GM21619 (cell line): ENCODE data around the gene CAPS.
"Not testable (repeated sequence)": the region's sequence is repeated elsewhere in the genome, so short reads cannot be mapped to it uniquely, and the experiment has no call there.

Experiments used
- ATAC-seq: cut with Tn5 transposase; IDR thresholded peaks from one replicate; pipeline ENCODE4 v1.9.1; 2021; ENCODE audit not compliant: unreplicated experiment

Gene CAPS

DNA sequence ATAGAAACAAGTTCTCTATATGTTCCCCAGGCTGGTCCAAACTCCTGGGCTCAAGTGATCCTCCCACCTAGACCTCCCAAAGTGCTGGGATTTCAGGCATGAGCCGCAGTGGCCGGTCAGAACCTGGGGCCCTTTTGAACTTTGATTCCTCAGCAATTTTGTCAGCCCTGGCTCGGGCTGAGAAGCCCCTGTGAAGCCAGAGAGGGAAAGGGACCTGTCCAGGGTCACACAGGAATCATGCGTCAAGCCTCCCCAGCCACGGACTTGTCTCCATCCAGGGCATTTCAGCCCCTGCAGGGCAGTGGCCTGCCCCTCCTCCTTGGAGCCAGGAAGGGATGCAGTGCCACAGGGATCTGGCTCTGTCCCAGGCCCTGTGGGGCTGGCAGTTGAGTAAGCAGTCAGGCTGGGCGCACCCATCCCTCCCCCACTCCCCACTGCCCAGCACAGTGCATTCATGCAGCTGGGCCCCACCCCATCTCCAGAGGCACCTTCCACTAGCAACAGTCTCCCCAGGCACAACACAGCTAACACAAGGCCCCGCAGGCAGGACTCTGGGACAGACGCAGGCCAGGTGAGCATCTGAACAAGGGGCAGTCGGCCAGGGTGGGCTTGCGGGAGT is at the start of gene CAPS:
Gene CAPS, plus strand, starts transcription at position 516 of the 619 bp plus-strand sequence. CDS start 153 bp downstream, outside the sequence.
- no peak for ATAC-seq

GRCh38 chr19:5864725-5865486 is 49.1 kb upstream of the CAPS start:
- ATAC-seq: no peak

- no peak for ATAC-seq
Observed at GRCh38 chr19:5865772-5866171, 48.3 kb upstream of the CAPS start.

GRCh38 chr19:5867201-5868136 is 46.6 kb upstream of the CAPS start:
- no peak for ATAC-seq

DNA sequence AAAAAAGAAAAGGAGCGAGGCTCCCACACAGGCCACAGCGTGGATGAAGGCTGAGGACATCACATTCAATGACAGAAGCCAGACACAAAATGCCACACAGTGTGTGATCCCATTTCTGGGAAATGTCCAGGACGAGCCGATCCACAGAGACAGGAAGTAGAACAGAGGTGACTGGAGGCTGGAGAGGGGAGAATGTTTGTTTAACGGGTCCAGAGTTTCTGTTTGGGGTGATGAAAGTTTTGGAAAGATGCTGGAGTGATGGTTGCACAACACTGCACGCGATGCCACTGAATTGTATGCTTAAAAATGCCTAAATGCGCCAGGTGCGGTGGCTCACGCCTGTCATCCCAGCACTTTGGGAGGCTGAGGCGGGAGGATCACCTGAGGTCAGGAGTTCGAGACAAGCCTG is 43.1 kb upstream of the CAPS start:
- ATAC-seq: no peak

DNA sequence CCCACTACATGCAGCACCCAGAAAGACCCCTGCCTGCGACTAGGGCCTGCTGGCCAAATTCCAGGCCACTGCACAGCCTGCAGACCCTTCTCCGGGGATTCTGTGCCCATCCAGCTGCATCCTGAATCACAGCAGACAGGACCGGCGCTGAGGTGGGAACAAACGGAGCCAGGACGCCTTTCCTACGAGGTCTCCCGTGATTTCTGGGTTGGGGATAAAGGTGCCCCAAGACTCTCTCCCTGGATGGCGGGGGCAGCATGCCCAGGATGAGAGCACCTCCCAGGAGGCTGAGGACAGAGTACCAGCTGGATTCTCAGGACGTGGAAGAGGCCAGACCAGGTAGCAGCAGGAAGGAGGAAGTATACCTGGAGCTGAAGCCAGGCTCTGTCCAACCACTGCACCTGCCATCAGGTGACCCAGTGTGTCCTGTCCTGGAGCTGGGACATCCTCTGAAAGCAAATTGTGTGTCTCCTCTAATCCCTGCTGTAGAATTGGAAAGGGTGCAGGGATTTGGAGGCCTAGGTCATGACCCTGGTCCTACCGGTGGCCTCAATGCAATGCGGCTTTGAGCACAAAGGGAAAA is 40.3 kb upstream of the CAPS start:
- no peak for ATAC-seq

GRCh38 chr19:5874496-5874895 is 39.6 kb upstream of the CAPS start:
- not testable (repeated sequence) for ATAC-seq

DNA sequence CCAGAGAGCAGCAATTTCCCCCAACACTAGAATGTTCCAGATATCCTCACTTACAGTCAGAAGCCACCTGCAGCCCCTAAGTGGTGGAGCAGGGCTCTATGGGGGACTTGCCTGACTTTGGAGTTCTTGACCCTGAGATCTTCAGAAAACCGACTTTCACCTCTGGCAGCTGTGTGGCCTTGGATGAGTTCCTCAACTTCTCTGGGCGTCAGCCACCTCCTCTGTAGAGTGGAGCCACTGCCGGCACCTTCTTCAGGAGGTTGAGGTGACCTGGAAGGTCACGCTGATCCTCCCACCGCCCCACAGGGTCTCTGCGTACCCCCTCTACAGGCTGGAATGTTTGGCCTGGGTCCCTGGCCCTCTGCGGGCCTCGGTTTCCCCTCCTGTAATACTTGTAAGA is 36.6 kb upstream of the CAPS start:
- no peak for ATAC-seq

GRCh38 chr19:5877882-5878281 is 36.2 kb upstream of the CAPS start:
- ATAC-seq: no peak

DNA sequence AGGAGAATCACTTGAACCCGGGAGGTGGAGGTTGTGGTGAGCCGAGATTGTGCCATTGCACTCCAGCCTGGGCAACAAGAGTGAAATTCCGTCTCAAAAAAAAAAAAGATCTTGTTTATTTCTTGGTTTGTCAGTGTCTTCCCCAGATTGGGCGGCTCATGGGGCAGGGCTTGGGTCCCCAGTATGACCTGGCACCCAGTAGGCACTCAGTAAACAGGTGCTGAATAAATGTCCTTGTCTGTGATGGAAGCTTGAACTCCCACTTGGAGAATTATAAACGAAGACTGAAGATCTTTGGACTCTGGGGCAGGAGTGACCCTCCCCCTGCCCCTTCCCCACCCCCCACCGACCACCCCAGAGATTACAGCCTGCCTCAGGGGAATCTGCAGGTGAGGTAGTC is 33.9 kb upstream of the CAPS start:
- ATAC-seq: no peak

- ATAC-seq: no peak
Observed at GRCh38 chr19:5880604-5881078, 33.4 kb upstream of the CAPS start.

DNA sequence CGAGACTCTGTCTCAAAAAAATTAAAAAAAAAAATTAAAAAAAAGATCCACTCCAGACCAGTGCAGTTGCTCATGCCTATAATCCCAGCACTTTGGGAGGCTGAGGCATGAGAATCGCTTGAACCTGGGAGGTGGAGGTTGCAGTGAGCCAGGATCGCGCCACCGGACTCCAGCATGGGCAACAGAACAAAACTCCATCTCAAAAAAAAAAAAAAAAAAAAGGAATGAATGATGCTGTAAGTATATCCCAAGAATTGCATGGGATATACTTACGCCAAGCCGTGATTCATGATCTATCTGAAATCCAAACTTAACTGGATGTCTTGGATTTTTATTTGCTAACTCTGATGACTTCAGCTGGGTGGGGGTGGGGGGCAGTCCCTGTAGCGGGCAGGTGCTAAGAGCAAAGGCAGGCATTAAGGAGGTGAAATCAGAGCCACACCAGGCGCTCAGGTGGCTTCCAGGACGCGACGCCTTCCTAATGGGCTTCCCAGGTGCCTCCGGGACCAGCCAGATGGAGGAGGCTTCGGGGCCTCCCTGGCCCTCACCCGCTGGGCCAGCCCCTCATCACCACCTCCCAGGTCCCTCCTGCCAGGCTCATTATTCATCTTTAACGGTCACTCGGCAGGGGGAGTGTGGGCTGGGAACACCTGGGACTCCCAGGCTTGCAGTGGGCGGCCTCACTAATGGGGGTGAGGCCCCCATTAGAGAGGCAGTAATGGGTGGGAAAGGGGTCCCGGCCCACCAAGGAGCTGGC is 32.3 kb upstream of the CAPS start:
- no peak for ATAC-seq

GRCh38 chr19:5882421-5882968 is 31.6 kb upstream of the CAPS start:
- ATAC-seq: no peak

DNA sequence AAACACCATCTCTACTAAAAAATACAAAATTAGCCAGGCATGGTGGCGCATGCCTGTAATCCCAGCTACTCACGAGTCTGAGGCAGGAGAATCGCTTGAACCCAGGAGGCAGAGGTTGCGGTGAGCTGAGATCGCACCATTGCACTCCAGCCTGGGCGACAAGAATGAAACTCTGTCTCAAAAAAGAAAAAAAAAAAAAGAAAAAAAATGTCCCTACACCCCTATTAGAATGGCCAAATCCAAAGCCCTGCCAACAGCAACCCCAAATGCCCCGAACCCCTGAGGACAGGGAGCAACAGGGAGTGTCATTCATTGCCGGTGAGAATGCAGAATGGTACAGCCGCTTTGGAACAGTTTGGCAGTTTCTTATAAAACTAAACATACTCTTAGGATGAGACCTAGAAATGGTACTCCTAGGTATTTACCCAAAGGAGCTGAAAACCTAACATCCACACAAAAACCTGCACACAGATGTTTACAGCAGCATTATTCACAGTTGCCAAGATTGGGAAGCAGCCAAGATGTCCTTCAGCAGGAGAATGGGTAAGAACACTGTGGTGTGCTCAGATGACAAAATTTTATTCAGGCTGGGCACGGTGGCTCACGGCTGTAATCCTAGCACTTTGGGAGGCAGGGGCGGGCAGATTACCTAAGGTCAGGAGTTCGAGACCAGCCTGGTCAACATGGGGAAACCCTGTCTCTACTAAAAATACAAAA is 30.7 kb upstream of the CAPS start:
- not testable (repeated sequence) for ATAC-seq

- ATAC-seq: not testable (repeated sequence)
Observed at GRCh38 chr19:5884065-5884811, 29.8 kb upstream of the CAPS start.

DNA sequence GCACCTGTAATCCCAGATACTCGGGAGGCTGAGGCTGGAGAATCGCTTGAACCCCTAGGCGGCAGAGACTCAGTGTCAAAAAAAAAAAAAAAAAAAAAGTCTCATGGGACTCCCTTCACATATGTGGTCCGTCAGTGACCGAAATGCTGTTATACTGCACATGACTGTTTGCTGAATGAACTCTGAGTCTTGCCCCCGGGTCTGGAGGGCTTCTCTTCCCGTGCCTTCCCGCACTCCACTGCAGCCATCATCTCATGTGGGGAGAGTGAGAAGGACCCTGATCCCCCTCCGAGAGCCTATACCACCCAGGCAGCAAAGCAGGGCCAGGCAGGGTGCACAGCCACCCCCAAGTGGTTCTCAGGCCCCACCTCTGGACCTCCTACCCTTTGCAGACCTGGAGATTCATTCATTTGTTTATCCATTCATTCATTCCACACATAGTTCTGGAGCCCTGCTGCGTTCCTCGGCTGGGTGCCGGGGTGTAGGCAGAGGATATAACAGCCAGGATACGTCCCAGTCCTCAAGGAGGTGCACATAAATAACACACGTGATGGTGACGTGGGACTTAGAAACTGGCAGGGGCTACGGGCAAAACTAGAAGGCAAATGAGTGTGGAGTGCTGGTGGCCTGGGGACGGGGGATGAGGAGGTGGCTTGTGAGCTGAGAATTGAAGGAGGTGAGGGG is 24.6 kb upstream of the CAPS start:
- no peak for ATAC-seq

DNA sequence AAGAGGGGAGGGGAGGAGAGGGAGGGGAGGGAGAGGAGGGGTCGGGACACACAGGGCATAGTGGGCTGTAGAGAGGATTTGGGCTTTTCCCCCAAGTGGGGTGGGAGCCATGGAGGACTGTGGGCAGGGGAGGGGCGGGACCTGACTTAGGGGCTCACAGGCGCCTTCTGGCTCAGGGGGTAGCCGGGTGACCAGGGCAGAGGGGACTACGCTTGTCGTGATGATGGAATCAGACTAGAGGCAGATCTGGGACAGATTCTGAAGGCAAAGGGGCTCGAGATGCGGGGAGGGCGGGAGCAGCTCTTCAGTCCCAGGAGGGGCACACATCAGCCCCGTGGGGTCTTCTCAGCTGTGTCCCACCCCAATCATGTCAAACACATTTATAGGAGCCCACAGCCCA is 24.0 kb upstream of the CAPS start:
- no peak for ATAC-seq

- no peak for ATAC-seq
Observed at GRCh38 chr19:5891572-5891937, 22.5 kb upstream of the CAPS start.
